GM19043 (cell line): Measurements from ENCODE around the gene TRNP1.
"Not testable (repeated sequence)": the region's sequence is repeated elsewhere in the genome, so short reads cannot be mapped to it uniquely, and the experiment has no call there.

Experiments used
- ATAC-seq: cut with Tn5 transposase; IDR thresholded peaks from one replicate; pipeline ENCODE4 v1.9.1; 2021; ENCODE audit warnings: low read depth; ENCODE audit not compliant: unreplicated experiment

The TRNP1 gene, protein sequence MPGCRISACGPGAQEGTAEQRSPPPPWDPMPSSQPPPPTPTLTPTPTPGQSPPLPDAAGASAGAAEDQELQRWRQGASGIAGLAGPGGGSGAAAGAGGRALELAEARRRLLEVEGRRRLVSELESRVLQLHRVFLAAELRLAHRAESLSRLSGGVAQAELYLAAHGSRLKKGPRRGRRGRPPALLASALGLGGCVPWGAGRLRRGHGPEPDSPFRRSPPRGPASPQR

DNA sequence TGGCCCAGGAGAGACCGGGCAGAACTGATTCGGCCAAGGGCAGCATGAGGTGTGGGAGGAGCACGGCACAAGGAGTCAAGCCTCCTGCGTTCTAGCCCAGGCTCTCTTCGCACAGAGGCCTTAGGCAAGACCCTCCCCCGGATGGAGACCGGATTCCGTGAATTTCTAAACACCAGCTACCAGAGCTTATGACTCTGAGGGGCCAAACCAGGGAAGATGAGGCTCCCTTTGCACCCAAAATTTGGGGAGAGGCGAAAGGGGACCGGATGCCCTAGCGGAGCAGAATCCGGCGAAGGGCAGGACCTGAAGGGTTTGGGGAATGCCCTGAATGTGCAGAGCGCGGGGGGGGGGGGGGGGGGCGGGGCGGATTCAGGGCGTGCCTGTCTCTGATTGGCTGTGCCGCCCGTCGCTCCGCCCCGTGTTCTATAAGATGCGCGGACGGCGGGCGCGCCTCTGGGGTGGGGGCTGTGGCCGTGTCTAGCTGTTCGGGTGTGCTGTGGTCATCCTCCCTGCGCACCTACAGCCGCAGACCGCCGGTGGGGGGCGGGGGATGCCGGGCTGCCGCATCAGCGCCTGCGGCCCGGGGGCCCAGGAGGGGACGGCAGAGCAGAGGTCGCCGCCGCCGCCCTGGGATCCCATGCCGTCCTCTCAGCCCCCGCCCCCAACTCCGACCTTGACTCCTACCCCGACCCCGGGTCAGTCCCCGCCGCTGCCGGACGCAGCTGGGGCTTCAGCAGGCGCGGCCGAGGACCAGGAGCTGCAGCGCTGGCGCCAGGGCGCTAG, at the start of gene TRNP1:
Gene TRNP1 (plus strand): TSS at position 456 of the 783 bp plus-strand sequence. CDS start 95 bp downstream, at position 551.
- ATAC-seq: no peak

DNA sequence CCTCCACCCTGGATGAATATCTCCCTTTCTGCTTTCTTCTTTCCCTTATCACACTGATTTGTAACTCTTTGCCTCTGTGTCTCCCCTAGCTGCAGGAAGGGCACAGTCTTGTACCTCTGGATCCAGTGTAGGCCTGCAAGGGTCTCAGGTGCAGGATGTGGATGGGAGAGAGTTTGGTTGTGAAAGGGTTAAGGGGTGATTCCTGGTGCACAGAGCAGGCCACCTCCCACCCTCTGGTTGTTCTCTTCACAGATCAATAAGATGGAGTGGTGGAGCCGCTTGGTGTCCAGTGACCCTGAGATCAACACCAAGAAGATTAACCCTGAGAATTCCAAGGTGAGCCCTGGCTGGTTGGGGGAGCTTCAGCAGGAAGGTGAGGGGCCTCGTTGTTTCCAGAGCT, 48.4 kb upstream of the TRNP1 start:
- no peak for ATAC-seq

DNA sequence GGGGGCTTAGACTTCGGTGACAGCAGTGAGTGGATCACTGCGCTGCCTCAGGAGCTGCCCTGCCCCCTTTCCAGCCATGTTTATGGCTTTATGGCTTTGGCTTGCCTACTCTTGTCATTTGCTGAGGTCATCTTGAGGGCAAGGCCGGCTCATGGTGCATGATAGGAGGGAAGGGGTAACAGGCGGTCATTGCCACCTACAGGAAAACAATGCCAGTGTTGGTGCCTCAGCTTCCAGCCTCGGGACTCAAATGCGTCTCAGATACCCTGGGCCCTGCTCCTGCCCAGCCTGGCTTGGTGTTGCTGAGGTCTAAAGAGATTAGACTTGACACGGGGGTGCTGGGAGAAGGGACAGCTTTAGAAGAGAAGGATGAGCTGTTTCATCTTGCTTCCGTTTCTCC, 47.8 kb upstream of the TRNP1 start:
- ATAC-seq: no peak

DNA sequence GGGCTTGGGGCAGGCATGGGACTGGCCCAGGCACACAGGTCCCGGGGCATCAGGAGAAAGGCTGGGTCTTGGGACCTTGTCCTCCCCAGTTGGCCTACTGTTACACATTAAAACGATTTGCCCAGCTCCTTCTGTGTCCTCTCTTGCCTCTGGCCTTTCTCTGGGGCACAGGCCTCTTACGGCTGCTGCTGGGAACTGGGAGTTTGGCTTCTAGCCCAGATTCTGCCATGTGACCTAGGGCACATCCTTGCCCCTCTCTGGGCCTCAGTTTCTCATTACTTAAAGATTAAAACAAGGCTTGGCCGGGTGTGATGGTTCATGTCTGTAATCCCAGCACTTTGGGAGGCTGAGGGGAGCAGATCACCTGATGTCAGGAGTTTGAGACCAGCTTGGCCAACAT, 47.2 kb upstream of the TRNP1 start:
- no peak for ATAC-seq

DNA sequence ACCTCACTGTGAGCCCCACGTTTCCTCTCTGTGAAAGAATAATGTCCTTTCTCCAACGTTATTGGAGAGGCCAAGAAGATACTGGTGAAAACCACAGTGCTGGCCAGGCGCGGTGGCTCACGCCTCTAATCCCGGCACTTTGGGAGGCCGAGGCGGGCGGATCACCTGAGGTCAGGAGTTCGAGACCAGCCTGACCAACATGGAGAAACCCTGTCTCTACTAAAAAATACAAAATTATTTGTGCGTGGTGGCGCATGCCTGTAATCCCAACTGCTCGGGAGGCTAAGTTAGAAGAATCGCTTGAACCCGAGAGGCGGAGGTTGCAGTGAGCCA, 44.8 kb upstream of the TRNP1 start:
- not testable (repeated sequence) for ATAC-seq

DNA sequence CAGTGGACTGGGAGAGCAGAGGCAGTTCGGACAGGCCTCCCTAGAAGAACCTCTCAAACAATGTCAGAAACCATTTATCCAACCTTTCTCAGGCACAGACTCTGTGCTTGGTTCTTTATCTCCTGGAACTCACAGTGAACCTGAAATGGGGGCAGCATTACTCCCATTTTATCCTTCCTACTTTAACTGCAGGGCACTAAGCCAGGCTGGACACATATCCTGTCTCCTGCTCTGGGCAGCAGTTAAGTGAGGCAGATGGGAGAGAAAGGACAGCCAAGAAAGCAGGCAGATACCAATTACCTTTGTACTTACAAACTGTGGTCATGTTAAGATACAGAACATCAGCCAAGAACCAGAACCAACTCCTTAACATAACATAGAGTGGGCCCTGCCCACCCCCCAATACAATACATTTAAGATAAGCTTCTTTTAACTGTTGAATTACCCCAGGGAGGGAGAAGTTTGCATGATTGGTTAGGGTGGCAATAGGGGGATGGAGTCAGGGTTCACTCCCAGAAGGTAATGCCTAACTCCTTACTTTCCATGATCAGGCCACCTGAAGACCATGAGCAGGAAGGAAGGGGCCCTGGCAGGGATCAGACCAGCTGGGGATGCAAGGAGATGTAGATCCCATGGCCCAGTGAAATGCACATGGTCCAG, 44.1 kb upstream of the TRNP1 start:
- no peak for ATAC-seq

DNA sequence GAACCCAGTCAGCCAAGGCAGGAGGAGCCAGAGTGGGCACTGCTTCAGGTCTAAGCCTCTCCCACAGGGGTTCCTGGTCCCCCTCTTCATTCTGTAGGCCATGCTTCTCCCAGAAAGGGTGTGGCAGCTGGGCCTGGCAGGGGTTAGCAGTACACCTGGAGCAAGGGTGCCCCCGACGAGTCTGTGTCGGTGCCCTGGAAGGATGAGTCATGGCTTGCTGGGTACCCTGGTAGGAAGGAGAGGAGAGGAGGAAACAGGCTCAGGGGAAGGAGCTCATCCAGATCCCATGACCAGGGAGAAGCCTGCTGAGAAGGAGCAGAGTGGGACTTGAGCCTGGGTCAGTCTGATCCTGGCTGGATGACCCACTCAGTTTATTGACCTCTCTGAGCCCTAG, 43.6 kb upstream of the TRNP1 start:
- ATAC-seq: no peak

DNA sequence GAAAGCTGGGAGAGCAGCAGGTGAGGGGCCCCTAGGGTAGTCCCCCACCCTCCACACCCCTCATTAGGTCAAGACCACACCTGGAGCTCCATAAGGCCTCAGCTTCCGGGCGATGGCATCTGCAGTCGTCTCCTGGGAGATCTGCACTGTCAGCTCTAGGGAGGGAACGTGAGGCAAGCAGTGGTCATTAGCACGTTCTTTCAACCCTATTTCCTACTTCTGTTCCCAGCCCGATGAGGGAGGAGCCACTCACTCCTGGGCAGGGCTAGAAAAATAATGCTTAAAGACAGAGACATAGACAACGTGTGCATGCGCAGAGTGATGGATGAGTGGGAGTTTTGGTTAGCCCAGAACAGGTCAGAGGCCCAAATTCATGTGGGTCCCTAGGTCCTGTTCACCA, 42.9 kb upstream of the TRNP1 start:
- ATAC-seq: no peak

DNA sequence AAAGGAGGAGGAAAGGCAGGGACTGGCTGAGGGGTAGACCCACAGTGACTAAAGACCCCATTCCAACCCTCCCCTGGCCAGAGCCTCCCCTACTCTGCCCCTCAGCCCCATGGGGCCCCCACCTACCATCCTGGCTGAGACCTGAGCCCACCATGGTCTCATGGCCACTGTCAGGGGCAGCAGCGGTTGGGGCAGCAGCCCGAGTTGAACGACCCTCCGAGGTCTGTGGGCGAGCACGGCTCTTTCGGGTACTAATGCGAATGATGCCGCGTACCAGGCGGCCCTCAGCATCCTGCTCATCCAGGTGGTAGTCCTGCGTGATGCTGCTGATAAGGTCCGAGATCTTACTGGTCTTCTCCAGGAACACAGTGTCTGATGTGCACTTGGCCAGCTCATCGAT, 42.3 kb upstream of the TRNP1 start:
- ATAC-seq: no peak

DNA sequence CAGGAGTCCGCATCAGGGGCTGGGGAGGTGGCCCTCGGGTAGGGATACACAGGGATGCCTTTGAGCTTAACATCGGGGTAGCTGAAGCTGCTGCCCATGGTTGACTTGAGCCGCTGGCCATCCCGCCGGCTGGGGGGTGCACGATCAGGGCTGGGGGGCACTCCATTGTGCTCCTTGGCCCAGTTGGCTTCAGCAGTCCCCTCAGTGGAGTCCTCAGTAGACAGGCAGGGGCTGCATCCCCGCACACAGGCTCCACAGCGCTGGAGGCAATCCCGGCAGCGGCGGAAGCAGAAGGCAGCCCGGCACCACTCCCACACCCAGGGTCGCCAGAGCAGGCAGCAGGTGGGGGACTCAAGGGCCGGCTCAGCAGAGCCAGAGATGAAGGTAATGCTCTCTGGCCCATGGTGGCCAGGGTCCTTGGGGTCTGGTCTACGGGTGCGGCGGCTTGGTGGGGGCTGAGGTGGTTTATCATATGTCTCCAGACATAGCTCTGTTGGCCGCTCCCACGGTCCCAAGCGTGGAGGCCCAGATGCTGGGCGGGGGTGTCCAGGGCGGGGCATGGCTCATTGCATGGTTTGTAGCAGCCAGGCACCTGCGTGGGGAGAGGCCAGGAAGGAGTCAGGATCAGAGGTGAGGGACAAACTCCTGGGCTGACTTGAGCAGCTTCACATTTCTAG, 41.5 kb upstream of the TRNP1 start:
- ATAC-seq: no peak

DNA sequence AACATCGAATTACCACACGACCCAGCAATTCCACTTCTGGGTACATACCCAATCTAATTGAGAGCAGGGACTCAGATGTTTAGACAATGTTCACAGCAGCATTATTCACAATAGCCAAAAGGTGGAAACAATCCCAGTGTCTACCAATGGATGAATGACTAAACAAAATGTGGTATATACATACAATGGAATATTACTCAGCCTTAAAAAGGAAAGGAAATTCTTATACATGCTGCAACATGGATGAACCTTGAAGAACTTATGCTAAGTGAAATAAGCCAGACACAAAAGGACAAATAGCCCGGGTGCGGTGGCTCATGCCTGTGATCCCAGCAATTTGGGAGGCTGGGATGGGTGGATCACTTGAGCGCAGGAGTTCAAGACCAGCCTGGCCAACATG, 40.1 kb upstream of the TRNP1 start:
- no peak for ATAC-seq

DNA sequence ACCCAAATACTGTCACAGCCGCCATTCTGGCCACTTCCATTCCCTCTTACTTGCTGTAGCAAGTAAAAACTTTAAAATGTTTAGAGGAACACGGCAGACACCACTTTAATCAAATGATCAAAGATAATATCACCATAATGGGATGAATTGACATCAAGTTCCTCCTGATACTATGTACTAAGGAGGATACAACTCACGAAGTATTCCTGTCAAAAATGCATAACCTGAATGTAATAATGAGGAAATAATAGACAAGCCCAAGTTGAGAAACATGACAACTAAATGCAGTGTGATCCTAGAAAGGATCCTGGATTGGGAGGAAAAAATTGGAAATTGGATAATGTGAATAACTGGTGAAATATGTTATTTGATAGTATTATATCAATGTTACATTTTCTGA, 37.2 kb upstream of the TRNP1 start:
- no peak for ATAC-seq

DNA sequence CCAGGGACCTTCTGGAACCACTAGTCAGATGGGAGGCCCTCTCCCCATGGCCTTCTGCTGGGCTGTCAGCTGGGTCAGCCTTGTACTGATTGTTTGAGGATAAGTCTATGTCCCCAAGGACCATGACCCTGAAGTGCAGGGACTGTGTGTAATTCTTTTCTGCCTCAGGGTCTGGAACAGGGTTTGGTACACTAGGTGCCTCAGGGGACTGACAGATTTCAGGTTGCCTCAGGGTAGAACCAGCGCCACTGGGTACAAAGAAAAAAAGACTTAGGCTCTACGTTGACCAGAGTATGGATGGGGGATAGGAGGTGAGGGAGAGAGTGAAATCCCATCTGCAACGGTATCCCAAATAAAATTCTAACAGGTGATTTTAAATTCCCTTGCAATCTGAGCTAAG, 36.2 kb upstream of the TRNP1 start:
- ATAC-seq: no peak

DNA sequence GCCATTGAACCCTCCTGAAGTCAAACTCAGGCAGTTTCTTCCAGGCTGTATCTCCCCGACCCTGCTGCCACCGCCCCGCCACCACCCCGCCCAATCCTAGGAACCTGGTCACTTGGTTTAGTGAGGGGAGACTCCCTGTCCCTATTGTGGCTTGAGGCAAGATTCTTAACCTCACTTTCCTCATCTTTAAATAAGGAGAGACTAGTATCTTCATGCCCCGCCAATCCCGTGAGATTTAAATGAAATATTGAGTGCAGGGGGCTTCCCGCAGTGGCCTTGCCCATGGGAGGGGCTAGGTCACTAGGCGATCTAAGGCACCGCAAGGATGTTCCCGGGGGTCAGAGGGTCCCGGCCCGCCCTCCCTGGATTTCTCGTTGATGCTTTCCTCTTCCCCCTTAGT, 34.2 kb upstream of the TRNP1 start:
- ATAC-seq: no peak

DNA sequence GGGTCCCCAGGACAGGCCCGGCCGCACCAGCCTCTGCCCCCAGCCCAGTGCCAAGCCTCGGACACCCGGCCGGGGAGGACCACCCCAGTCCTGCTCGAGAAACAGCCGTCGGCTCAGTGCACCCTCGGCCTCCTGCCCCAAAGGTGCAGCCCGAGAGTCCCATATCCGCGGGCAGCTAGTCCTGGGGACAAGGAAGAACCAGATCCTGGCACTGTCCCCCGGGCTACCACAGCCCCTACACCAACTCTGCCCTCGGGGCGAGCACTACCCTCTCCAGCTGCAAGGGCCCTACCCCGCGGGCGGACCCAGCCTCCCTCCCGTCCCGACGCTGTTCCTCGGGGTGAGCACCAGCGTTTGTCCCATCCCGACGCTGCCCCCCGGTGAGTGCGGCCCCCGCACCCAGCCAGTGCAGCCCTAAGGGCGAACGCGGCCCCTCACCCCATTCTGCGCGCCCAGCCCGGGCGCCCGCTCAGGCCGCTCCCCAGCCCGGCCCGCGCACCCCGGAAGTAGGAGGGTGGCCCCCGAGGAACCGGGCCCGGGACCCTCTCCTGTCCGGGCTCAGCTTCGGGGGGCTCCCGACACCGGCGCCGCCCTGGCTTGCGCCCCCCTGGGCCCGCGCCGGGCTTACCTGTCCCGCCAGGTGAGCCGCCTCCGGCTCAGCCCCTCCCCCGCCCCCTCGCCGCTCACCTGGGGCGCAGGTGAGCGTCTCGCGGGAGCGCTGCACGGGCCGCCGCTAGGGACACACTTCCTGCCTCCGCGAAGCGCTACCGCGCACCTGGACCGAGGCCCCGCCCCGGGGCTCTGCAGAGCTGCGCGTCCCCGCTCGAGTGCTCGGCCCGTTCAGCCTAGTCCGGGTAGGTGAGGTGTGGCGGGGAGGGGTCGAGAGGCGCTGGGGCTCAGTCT, 33.5 kb upstream of the TRNP1 start, which contains the start of gene KDF1:
Gene KDF1 (minus strand): TSS at position 747 of the 903 bp plus-strand sequence. CDS start 8,088 bp downstream, outside the sequence.
- no peak for ATAC-seq

DNA sequence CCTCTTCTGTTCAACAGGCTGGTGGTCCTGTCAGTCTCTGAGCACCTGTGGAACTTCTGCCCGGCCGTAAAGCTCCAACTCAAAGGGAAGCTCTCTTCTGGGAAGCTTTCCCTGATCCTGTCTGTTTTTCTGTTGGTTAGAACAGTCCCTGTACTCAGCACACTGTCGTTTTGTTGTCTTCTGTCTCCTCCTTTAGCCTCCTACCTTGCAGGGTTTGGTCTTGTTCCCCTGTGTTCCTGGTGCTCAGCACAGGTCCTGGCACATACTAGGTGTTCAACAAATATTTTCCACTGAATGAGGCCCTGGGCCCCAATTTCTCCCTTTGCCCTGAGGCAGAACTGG, 32.9 kb upstream of the TRNP1 start:
- ATAC-seq: no peak

DNA sequence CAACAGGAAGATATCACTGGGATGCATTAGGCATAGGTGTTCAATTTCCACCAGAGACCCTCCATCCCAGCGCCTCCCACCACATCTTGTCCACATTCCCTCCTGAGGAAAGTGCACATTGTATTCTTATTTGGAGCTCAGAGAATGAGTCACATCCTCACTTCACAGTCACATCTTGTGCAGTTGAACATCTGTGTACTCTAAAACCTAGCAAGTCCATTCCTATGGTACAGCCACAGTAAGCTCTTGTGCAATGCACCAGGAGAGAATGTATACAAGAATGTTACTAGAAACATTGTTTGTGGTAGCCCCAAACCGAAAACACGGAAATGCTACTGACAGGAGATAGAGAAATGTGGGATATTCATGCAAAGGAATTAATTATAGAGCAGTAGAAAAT, 31.7 kb upstream of the TRNP1 start:
- no peak for ATAC-seq

DNA sequence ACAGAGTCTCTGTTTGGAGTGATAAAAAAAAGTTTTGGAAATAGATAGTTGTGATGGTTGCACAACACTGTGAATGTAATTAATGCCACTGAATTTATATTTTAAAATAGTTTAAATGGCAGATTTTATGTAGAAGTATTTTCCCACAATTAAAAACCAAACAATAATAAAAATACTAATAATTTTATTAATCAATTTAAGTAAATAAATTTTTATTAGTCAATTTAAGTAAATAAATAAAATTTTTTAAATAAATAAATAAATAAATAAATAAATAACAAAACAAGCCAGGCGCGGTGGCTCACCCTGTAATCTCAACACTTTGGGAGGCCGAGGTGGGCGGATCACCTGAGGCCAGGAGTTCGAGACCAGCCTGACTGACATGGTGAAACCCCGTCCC, 28.3 kb upstream of the TRNP1 start:
- ATAC-seq: no peak

DNA sequence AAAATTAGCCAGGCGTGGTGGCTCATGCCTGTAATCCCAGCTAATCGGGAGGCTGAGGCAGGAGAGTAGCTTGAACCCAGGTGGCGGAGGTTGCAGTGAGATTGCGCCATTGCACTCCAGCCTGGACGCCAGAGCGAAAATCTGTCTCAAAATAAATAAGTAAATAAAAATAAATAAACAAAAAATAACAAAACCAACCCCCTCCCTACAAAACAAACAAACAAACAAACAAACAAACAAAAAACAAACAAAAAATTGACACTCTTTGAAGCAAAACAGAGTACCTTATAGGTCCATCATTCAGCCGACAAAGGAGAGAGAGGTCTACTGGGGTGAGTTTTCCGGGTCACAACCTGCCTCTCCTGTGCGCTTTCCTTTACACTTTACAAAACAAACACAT, 27.9 kb upstream of the TRNP1 start:
- no peak for ATAC-seq

DNA sequence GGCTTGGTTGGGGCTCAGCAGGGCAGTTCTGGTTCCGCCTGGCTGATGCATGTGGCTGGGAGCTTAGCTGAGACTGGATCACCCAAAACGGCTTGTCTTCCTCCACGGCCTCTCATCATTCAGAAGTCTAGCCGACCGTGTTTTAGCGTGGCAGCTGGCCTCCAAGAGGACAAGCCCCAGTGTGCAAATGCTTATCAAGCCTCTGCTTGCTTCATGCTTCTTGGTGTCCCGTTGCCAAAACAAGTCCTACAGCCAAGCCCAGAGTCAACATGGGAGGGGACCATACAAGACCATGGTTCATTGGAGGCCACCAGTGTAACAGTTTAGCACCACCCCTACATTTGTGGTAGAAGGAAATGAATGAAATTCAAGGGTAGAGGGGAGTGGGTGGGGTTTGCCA, 22.7 kb upstream of the TRNP1 start:
- ATAC-seq: no peak
